Activated T-cell treated with anti-CD3 and anti-CD28 coated beads, Interleukin-2, amount 50 U/mL, for 48 hours (primary cell): Measurements from ENCODE around the gene FITM1.

Experiments used
- DNase-seq, 2 experiments: peaks; one replicate each; pipeline ENCODE4 v3.0.0-alpha.2; 2020

FITM1 gene

GRCh38 chr14:24122416-24122815 lies 8.0 kb upstream of the FITM1 start:
- no peak for DNase-seq

- DNase-seq, result no peak
These were observed 7.6 kb upstream of the FITM1 start for GRCh38 chr14:24122898-24123297.

- DNase-seq, result no peak
These were observed 6.7 kb upstream of the FITM1 start for GRCh38 chr14:24123424-24124417.

GRCh38 chr14:24126939-24127338 lies 3.5 kb upstream of the FITM1 start:
- DNase-seq, result no peak

- DNase-seq, result no peak
These were observed 2.8 kb upstream of the FITM1 start for GRCh38 chr14:24127673-24128072.

GRCh38 chr14:24129410-24129998 lies 955 bp upstream of the FITM1 start:
- no peak for DNase-seq

DNA sequence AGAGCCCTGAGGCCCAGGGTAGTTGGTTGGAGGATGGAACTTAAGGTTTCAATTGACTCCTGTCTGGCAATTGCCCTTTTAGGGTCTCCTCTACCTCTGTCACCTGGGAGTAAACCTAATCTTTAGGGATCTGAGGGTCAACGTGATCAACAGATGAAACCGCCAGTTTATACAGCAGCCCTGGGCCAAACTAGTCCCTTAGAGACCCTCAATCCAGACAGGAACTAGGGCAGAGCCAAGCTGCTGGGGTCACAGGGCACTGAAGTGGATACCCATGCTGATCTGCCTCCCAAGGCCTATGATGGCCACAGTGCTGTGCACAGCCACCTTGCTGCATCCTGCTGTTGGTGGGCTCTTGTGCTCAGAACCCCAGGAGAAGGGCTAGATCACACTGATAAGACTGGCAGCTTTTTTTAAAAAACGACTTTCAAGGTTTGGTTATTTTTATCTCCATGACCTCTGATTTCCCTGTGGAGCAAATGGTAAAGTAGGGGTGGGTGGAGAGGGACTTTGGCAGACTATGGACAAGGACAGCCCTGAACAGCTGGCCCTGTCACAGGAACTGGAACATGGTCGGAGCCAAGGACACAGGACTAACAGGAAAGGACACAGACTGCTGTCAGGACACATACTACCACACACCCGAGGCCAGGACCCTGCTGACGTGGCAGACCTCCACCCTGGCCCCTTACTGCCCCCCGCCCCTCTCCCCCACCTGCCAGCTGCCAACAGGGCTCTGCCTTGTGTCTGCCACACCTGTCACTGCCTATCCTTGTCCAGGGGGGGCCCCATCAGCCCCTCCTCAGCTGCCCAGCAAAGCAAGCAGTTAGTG lies 474 bp downstream of the FITM1 start:
- DNase-seq, result no peak

DNA sequence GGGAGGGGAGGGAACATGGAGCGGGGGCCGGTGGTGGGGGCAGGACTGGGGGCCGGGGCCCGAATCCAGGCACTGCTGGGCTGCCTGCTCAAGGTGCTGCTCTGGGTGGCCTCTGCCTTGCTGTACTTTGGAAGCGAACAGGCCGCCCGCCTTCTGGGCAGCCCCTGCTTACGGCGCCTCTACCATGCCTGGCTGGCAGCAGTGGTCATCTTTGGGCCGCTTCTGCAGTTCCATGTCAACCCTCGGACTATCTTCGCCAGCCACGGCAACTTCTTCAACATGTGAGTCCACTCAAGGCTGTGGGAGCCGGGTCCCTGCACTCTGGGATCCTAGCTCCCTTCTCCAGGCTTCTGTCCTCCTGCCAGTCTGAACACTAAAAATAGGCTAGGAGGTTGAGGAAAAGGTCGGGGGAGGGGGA lies 1.1 kb downstream of the FITM1 start:
- no peak for DNase-seq

GRCh38 chr14:24132061-24132685 lies 1.7 kb downstream of the FITM1 start:
- DNase-seq, result peak; percentile 49 to 53

GRCh38 chr14:24132976-24133375 lies 2.5 kb downstream of the FITM1 start:
- no peak for DNase-seq

- DNase-seq, result no peak
These were observed 3.3 kb downstream of the FITM1 start for GRCh38 chr14:24133735-24134134.

GRCh38 chr14:24135584-24135833 lies 5.0 kb downstream of the FITM1 start:
- no peak for DNase-seq

GRCh38 chr14:24135834-24136683 lies 5.6 kb downstream of the FITM1 start, which contains the start of gene PSME1:
Gene PSME1, plus strand, starts transcription at chr14:24136194. Its CDS starts 69 bp downstream, at chr14:24136263.
- peak; percentile 96 to 97 for DNase-seq

DNA sequence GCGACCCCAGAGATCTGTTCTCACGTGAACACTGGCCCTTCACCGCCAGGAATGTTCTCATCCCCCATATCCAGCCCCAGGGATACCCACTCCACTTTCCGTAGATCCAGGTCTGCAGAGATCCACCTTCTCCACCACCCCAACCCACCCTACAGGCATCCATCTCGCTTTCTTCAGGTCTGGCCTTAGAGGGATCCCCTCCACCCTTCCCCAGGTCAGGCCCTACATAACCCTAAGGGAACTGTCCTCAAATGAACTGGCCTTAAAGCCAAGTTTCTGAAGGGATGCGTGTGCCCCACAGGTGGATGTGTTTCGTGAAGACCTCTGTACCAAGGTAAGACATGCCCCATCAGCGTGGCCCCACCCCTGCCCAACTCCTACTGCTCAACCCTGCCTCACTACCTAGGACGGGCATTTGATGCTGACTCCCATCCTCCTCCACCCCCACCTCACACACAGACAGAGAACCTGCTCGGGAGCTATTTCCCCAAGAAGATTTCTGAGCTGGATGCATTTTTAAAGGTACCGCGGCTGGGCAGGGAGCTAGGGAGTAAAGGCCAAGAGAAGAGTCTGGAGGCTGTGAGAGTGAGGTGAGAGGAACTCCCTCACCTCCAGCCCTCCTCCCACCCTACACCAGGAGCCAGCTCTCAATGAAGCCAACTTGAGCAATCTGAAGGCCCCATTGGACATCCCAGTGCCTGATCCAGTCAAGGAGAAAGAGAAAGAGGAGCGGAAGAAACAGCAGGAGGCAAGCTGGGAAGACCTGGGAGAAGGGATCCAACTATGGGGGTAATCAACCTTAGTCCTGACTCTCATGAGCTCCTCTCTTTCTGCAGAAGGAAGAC lies 6.4 kb downstream of the FITM1 start:
- DNase-seq, result peak; percentile 43 to 49

DNA sequence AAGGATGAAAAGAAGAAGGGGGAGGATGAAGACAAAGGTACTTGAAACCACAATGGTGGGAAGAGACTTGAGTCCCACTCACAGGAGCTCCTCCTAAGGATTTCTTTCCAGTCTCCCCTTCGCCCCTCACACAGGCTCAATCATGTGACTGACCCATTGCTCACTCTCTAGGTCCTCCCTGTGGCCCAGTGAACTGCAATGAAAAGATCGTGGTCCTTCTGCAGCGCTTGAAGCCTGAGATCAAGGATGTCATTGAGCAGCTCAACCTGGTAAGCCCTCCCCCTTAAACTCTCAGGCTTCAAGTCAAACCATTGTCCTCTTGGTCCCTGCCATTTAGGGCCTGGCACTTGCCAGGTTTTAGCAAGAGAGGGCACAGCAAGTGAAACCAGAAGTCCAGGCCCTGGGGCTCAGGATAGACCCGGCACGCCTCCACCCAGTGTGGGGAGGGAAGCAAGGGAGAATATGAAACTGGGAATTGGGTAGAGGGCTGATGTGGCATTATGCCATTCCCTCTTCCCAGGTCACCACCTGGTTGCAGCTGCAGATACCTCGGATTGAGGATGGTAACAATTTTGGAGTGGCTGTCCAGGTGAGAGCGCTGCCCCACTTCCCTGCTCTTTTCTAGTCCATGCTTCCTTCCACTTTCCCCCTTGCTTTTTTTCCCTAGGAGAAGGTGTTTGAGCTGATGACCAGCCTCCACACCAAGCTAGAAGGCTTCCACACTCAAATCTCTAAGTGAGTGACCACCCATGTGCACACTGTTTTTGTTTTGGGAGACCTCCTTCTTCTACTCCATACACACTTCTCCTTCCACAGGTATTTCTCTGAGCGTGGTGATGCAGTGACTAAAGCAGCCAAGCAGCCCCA lies 7.3 kb downstream of the FITM1 start:
- no peak for DNase-seq

GRCh38 chr14:24138396-24139271 lies 8.2 kb downstream of the FITM1 start:
- no peak for DNase-seq

DNA sequence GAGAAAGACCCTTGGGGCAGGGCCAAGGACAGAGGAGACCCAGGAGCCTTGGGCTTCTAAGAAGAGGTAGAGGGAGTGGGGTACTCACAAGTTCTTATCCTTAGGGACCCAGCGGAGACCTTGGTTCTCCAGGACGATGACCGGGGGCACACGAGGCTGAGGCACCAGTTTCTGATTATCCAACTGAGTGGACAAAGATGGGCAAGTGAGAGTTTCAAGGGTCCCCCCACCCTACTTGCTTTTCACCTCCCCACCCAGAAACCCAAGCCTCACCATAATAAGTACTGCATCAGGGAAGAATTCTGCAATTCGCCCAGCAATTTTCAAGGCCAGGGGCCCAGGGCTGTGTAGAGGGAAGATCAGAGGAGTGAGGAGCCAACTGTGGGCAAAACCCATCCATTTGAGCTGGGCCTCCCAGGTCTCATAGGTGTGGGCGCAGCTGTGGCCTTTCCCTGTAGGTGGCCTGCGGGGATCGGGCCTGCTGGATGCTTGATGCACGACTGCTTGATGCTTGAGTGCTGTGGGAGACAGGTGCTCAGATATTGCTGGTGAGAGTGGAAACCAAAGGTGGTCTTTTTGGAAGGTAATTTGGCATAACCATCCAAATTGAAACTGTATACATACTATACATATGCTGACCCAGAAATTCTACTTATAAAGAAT lies 8.9 kb downstream of the FITM1 start:
- peak in 1 of 2 experiments; percentile 51 for DNase-seq
